GM12801 (cell line): ENCODE measurements around the gene CCND2.

Source experiments
- CTCF ChIP-seq: IDR thresholded peaks from one replicate; pipeline ENCODE4 v1.5.1; 2011; ENCODE audit warnings: control low read depth; ENCODE audit not compliant: insufficient read length; ENCODE audit errors: extremely low read depth

CCND2 gene

DNA sequence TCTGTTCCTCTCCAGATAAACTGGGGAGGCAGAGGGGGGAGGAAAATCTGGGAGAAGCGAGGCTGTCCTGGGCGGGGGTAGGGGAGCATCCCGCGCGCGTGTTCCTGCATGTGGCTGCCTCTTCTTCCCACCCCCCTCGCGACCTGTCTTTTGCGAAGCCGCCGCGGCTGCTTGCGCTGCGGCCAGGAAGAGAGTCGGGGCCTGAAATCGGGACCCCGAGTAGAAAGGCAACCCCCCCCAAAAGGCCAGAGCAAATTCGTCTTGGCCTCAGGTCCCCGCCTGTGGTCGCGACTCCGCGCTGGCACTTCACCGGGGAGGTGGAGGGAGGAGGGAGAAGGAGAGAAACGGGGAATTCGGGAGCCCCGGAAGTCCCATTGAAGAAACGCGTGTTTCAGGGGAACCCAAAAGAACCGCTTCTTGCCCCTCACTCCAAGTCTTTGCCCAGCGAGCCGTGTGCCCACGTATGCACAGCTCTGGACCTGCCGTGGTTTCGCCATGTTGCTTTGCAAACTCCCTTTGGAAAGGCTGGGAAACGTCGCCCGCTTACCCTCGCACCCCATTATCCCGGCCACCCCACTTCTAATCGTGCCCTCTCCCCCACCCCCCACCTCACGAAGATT, 944 bp downstream of the CCND2 start:
- no peak for TF ChIP-seq CTCF

- TF ChIP-seq CTCF: no peak
These were observed 1.7 kb downstream of the CCND2 start for GRCh38 chr12:4275016-4275869.

DNA sequence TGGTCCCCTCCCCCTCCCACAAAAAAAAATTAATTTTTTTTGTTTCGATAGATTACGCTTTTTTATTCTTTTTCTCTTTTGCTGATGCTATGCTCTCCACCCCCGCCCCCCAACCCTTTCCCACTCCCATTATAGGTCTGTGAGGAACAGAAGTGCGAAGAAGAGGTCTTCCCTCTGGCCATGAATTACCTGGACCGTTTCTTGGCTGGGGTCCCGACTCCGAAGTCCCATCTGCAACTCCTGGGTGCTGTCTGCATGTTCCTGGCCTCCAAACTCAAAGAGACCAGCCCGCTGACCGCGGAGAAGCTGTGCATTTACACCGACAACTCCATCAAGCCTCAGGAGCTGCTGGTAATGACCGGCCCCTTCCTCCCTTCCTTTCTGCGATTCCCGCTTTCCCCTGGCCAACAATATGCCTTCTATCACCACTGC, 2.3 kb downstream of the CCND2 start:
- TF ChIP-seq CTCF: no peak

DNA sequence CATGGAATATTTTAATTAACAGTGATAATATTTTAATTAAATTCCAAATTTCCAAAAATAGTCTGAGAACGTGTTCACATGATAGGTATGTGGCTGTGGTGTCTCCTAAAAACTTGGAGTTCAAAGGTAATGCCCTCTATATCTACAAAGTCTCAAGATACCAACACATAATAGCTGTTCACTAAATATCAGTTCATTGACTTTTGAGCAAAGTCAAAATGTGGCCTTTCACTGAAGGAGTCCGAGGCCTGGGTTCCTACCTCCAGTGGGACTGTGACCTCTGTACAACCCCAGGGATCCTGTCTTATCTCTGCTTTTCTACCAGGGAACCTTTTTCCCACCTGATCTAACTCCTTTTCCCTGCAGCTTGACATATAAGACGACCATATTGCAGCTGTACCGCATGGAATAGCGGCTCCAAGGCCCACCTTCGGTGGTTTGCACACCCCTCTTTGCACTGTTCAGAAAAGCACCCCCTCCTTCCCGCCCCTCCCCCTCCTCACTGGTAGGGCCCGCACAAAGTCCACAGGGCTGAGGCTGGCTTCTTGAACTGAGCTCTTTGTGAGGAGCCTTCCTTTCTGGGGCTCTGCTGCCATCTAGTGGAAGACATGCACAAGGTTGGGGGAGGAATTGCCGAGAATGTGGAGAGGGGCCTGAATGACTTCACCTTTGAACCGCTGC, 3.1 kb downstream of the CCND2 start:
- TF ChIP-seq CTCF: no peak

DNA sequence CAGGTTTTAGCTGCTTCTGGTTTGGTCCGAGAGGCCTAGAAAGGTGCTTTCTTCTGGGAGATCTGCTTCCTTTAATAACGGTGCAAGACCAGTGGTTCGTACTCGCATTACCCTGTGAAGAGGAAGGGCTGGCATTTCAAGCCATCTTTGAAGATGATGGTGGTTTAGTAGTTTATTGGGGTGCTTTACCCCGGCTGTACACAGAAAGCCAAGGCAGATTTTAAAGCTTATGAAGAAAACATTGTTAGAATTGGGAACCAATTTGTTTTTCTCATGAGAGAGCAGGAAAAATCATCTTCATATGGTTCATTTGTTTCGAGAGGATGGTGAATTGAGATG, 3.6 kb downstream of the CCND2 start:
- TF ChIP-seq CTCF: no peak

- no peak for TF ChIP-seq CTCF
These were observed 4.3 kb downstream of the CCND2 start for GRCh38 chr12:4277857-4278256.

DNA sequence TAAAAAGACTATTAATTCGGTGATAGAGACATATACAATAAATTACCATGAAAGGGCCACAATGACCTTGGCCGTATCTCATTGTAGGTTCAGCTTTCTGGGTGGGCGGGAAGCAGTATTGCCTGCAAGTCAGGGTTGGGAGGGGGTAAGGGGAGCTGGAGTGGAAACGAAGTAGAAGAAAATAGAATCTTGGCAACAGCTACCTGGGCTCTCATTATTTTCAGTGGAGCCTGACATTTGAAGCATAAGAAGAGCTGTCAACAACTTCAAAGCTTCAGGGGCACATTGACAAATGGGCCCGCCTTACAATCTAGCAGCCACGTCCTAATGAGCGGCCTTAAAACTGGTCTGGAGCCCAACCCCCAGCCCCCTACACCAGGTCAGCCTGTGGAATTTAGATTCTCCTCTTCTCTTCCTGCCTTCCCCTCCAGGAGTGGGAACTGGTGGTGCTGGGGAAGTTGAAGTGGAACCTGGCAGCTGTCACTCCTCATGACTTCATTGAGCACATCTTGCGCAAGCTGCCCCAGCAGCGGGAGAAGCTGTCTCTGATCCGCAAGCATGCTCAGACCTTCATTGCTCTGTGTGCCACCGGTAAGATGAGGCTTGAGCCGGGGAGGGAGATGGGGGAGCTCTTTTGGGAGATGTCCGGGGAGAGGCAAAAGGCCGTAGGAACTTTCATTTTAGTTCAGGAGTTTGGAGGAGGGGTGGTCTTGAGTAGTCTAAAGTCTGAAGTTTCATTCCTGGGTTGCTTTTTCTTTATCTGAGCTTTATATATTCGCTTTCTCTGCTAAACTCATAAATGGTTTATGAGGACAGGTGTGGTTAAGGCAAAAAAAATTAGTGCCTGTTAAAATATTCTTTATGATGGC, 5.0 kb downstream of the CCND2 start:
- no peak for TF ChIP-seq CTCF
